IPS-18c (cell line): ENCODE results near the gene TOX2.

Source experiments
- H3K4me3 ChIP-seq: 2 replicates; pipeline ENCODE4 v1.7.0; 2013; ENCODE audit warnings: low read depth, mild to moderate bottlenecking, low read length, moderate library complexity; ENCODE audit not compliant: insufficient read depth
- H3K9me3 ChIP-seq: one replicate; pipeline ENCODE4 v1.6.1; 2013; ENCODE audit warnings: mild to moderate bottlenecking, low read length, moderate library complexity; ENCODE audit not compliant: control insufficient read depth, insufficient read depth

Gene TOX2

GRCh38 chr20:44026647-44027342 is 112.1 kb downstream of the TOX2 start:
- Histone ChIP-seq H3K9me3 (no peaks in the 10 kb centered on the region), H3K4me3 (no peak overlapping the region)

GRCh38 chr20:44027343-44028002 is 112.8 kb downstream of the TOX2 start:
- Histone ChIP-seq H3K9me3 (no peaks in the 10 kb centered on the region), H3K4me3 (no peak overlapping the region)

GRCh38 chr20:44028003-44028730 is 113.5 kb downstream of the TOX2 start:
- no peaks in the 10 kb centered on the region for H3K9me3 ChIP-seq
- H3K4me3 ChIP-seq = no peak overlapping the region

GRCh38 chr20:44028868-44029847 is 114.5 kb downstream of the TOX2 start:
- Histone ChIP-seq H3K4me3 (no peak overlapping the region), H3K9me3 (no peaks in the 10 kb centered on the region)

GRCh38 chr20:44029848-44030230 is 115.2 kb downstream of the TOX2 start:
- Histone ChIP-seq H3K4me3 (no peak overlapping the region), H3K9me3 (no peaks in the 10 kb centered on the region)

- Histone ChIP-seq H3K4me3 (no peak overlapping the region), H3K9me3 (no peaks in the 10 kb centered on the region)
Observed at GRCh38 chr20:44030394-44030793, 115.7 kb downstream of the TOX2 start.

- H3K4me3 ChIP-seq = no peak overlapping the region
- no peaks in the 10 kb centered on the region for H3K9me3 ChIP-seq
Observed at GRCh38 chr20:44031001-44031574, 116.4 kb downstream of the TOX2 start.

- H3K9me3 ChIP-seq = no peaks in the 10 kb centered on the region
- no peak overlapping the region for H3K4me3 ChIP-seq
Observed at GRCh38 chr20:44031781-44032582, 117.3 kb downstream of the TOX2 start.

- no peaks in the 10 kb centered on the region for H3K9me3 ChIP-seq
- H3K4me3 ChIP-seq = no peak overlapping the region
Observed at GRCh38 chr20:44032583-44033331, 118.1 kb downstream of the TOX2 start.

GRCh38 chr20:44033344-44033743 is 118.7 kb downstream of the TOX2 start:
- no peak overlapping the region for H3K4me3 ChIP-seq
- H3K9me3 ChIP-seq = no peaks in the 10 kb centered on the region

GRCh38 chr20:44033873-44034272 is 119.2 kb downstream of the TOX2 start:
- Histone ChIP-seq H3K9me3 (no peaks in the 10 kb centered on the region), H3K4me3 (no peak overlapping the region)

GRCh38 chr20:44034451-44034850 is 119.8 kb downstream of the TOX2 start:
- Histone ChIP-seq H3K9me3 (no peaks in the 10 kb centered on the region), H3K4me3 (no peak overlapping the region)

- Histone ChIP-seq H3K9me3 (no peaks in the 10 kb centered on the region), H3K4me3 (no peak overlapping the region)
Observed at GRCh38 chr20:44034965-44035635, 120.4 kb downstream of the TOX2 start.

GRCh38 chr20:44035924-44036323 is 121.3 kb downstream of the TOX2 start:
- no peaks in the 10 kb centered on the region for H3K9me3 ChIP-seq
- no peak overlapping the region for H3K4me3 ChIP-seq

GRCh38 chr20:44036441-44036840 is 121.8 kb downstream of the TOX2 start:
- H3K9me3 ChIP-seq = no peaks in the 10 kb centered on the region
- no peak overlapping the region for H3K4me3 ChIP-seq
